ENCODE data around the gene LAX1.
"Not testable (repeated sequence)": the region's sequence is repeated elsewhere in the genome, so short reads cannot be mapped to it uniquely, and the experiment has no call there.

LAX1 gene

GRCh38 chr1:203765029-203765837, at the start of gene LAX1:
Gene LAX1 (plus strand): TSS chr1:203765183. CDS start chr1:203765566, 383 bp downstream.
- H3K4me3 ChIP-seq (ENCODE audit: low read length): peak within 1 kb of the TSS; percentile 23; the same call in 1 of the 2 replicates
- no peak for TF ChIP-seq ZNF274 (IDR thresholded peaks at IDR 0.05; ENCODE audit: low read depth, low read length)

- TF ChIP-seq ZNF274 (IDR thresholded peaks at IDR 0.05; ENCODE audit: low read depth, low read length): no peak
- no peak overlapping the region for H3K4me3 ChIP-seq (ENCODE audit: low read length)
Measured at GRCh38 chr1:203717120-203717519, 47.9 kb upstream of the LAX1 start.

- H3K4me3 ChIP-seq (ENCODE audit: low read length): no peak overlapping the region
- TF ChIP-seq ZNF274 (IDR thresholded peaks at IDR 0.05; ENCODE audit: low read depth, low read length): no peak
Measured at GRCh38 chr1:203720242-203720641, 44.7 kb upstream of the LAX1 start.

GRCh38 chr1:203722909-203723308, 42.1 kb upstream of the LAX1 start:
- no peak for TF ChIP-seq ZNF274 (IDR thresholded peaks at IDR 0.05; ENCODE audit: low read depth, low read length)

GRCh38 chr1:203726417-203726867, 38.5 kb upstream of the LAX1 start:
- TF ChIP-seq ZNF274 (IDR thresholded peaks at IDR 0.05; ENCODE audit: low read depth, low read length): no peak
- H3K4me3 ChIP-seq (ENCODE audit: low read length): no peak overlapping the region

More at GRCh38 chr1:203722909-203723308, 42.1 kb upstream of the LAX1 start:
- no peak overlapping the region for H3K4me3 ChIP-seq (ENCODE audit: low read length)

- TF ChIP-seq ZNF274 (IDR thresholded peaks at IDR 0.05; ENCODE audit: low read depth, low read length): no peak
- H3K4me3 ChIP-seq (ENCODE audit: low read length): no peak overlapping the region
Measured at GRCh38 chr1:203733009-203733863, 31.7 kb upstream of the LAX1 start.

- TF ChIP-seq ZNF274 (IDR thresholded peaks at IDR 0.05; ENCODE audit: low read depth, low read length): no peak
- no peak overlapping the region for H3K4me3 ChIP-seq (ENCODE audit: low read length)
Measured at GRCh38 chr1:203742436-203742835, 22.5 kb upstream of the LAX1 start.

- TF ChIP-seq ZNF274 (IDR thresholded peaks at IDR 0.05; ENCODE audit: low read depth, low read length): no peak
- H3K4me3 ChIP-seq (ENCODE audit: low read length): no peak overlapping the region
Measured at GRCh38 chr1:203743091-203743571, 21.9 kb upstream of the LAX1 start.

- no peak overlapping the region for H3K4me3 ChIP-seq (ENCODE audit: low read length)
- TF ChIP-seq ZNF274 (IDR thresholded peaks at IDR 0.05; ENCODE audit: low read depth, low read length): no peak
Measured at GRCh38 chr1:203744075-203744972, 20.7 kb upstream of the LAX1 start.

- no peak for TF ChIP-seq ZNF274 (IDR thresholded peaks at IDR 0.05; ENCODE audit: low read depth, low read length)
- H3K4me3 ChIP-seq (ENCODE audit: low read length): no peak overlapping the region
Measured at GRCh38 chr1:203746281-203746680, 18.7 kb upstream of the LAX1 start.

GRCh38 chr1:203751051-203751450, 13.9 kb upstream of the LAX1 start:
- TF ChIP-seq ZNF274 (IDR thresholded peaks at IDR 0.05; ENCODE audit: low read depth, low read length): no peak
- H3K4me3 ChIP-seq (ENCODE audit: low read length): no peak overlapping the region

- H3K4me3 ChIP-seq (ENCODE audit: low read length): not testable (repeated sequence)
Measured at GRCh38 chr1:203751618-203752361, 13.2 kb upstream of the LAX1 start.

GRCh38 chr1:203754455-203754864, 10.5 kb upstream of the LAX1 start:
- H3K4me3 ChIP-seq (ENCODE audit: low read length): peak overlapping the region; percentile 25; the same call in 1 of the 2 replicates
- TF ChIP-seq ZNF274 (IDR thresholded peaks at IDR 0.05; ENCODE audit: low read depth, low read length): no peak

Data from GM08714 (cell line).